ENCODE results near the gene ETS1.

GRCh38 chr11:128634395-128634794 lies 47.0 kb upstream of the ETS1 start:
- TF ChIP-seq CTCF (optimal IDR thresholded peaks at IDR 0.05 in 1 of 3, IDR thresholded peaks at IDR 0.05 in 1 of 3, conservative IDR thresholded peaks at IDR 0.05 in 1 of 3; ENCODE audit: extremely low read depth in 1 of 3, insufficient read depth in 2 of 3, low read length in 3 of 3) (no peak), EZH2 (IDR thresholded peaks at IDR 0.05; ENCODE audit: low read length) (no peak)

All from keratinocyte (primary cell).